DND-41 (cell line): Measurements from ENCODE around the gene TXNIP.

ENCODE experiments used
- ATAC-seq: fragments of 200-7000 bp; cut with Tn5 transposase; 3 replicates; pipeline ENCODE4 v1.9.1; 2021; ENCODE audit warnings: low read depth; ENCODE audit not compliant: insufficient read depth
- DNase-seq: peaks from one replicate; pipeline ENCODE4 v3.0.0-alpha.2; 2020
- H2AFZ ChIP-seq: 2 replicates; pipeline ENCODE4 v1.6.0; 2012; ENCODE audit warnings: low read depth, low read length
- H3K27ac ChIP-seq: 2 replicates; pipeline ENCODE4 v1.5.1; 2012; ENCODE audit warnings: low read length, inconsistent platforms
- H3K27me3 ChIP-seq: fragments of 200-600 bp; sonication (generic); 2 replicates; pipeline ENCODE4 v1.6.0; 2012; ENCODE audit warnings: low read length, mild to moderate bottlenecking, inconsistent platforms; ENCODE audit not compliant: insufficient read depth, poor library complexity
- H3K36me3 ChIP-seq: 2 replicates; pipeline ENCODE4 v1.5.1; 2012; ENCODE audit warnings: low read length, inconsistent platforms; ENCODE audit not compliant: insufficient read depth
- H3K4me1 ChIP-seq: 2 replicates; pipeline ENCODE4 v1.5.1; 2012; ENCODE audit warnings: mild to moderate bottlenecking, low read length; ENCODE audit not compliant: insufficient read depth
- H3K4me2 ChIP-seq: 2 replicates; pipeline ENCODE4 v1.6.0; 2012; ENCODE audit warnings: mild to moderate bottlenecking, moderate library complexity, low read length, inconsistent platforms; ENCODE audit not compliant: insufficient read depth
- H3K4me3 ChIP-seq, 2 experiments: fragments of 200-600 bp in 1 of 2; shearing (Covaris generic) in 1 of 2; 2 replicates each; pipeline ENCODE4 v1.5.1; 2012 to 2016; ENCODE audit warnings: inconsistent platforms in 2 of 2, low read length in 2 of 2, mild to moderate bottlenecking in 2 of 2, low read depth in 1 of 2, moderate library complexity in 1 of 2
- H3K79me2 ChIP-seq: 2 replicates; pipeline ENCODE4 v1.6.0; 2012; ENCODE audit warnings: low read length, inconsistent platforms; ENCODE audit not compliant: insufficient read depth
- H3K9ac ChIP-seq: 2 replicates; pipeline ENCODE4 v1.6.0; 2012; ENCODE audit warnings: low read depth, mild to moderate bottlenecking, inconsistent platforms, low read length, moderate library complexity
- H3K9me3 ChIP-seq: 2 replicates; pipeline ENCODE4 v1.5.1; 2012; ENCODE audit warnings: low read length, moderate library complexity, mild to moderate bottlenecking, inconsistent platforms; ENCODE audit not compliant: insufficient read depth, severe bottlenecking
- H4K20me1 ChIP-seq: 2 replicates; pipeline ENCODE4 v1.6.0; 2012; ENCODE audit warnings: low read length; ENCODE audit not compliant: insufficient read depth
- CTCF ChIP-seq: IDR thresholded peaks from 2 replicates; pipeline ENCODE4 v1.5.1; 2012; ENCODE audit warnings: borderline replicate concordance, low read length, moderate library complexity, mild to moderate bottlenecking; ENCODE audit not compliant: poor library complexity, severe bottlenecking; ENCODE audit errors: extremely low read depth
- EZH2 ChIP-seq: IDR thresholded peaks from 3 replicates; pipeline ENCODE4 v1.6.1; 2012; ENCODE audit warnings: borderline replicate concordance, low read depth, mild to moderate bottlenecking, moderate library complexity, low read length, inconsistent platforms; ENCODE audit not compliant: severe bottlenecking

TXNIP gene

GRCh38 chr1:145978471-145978853 lies 17.9 kb downstream of the TXNIP start:
- H3K27ac ChIP-seq: peak overlapping the region; percentile 88
- H3K79me2 ChIP-seq: no peaks in the 10 kb centered on the region
- H3K4me1 ChIP-seq: peaks cover 39% of the 10 kb centered on the region
- H4K20me1 ChIP-seq: no peaks in the 10 kb centered on the region
- H3K4me2 ChIP-seq: peak overlapping the region; percentile 60
- ATAC-seq (no peak), DNase-seq (no peak)
- peak overlapping the region; percentile 32 for H3K9ac ChIP-seq
- H2AFZ ChIP-seq: peak overlapping the region; percentile 28
- H3K36me3 ChIP-seq: peaks cover 7% of the 10 kb centered on the region; the same call in 1 of the 2 replicates
- H3K27me3 ChIP-seq: no peaks in the 10 kb centered on the region
- no peak for TF ChIP-seq CTCF
- peak overlapping the region in 1 of 2 experiments; percentile 10; a peak in 2 of 4 replicates for H3K4me3 ChIP-seq
- H3K9me3 ChIP-seq: no peaks in the 10 kb centered on the region

- TF ChIP-seq EZH2: no peak
- TF ChIP-seq CTCF: peak; percentile 98
- Histone ChIP-seq H3K9me3 (no peaks in the 10 kb centered on the region), H3K4me1 (peaks cover 39% of the 10 kb centered on the region), H3K79me2 (no peaks in the 10 kb centered on the region), H3K27me3 (no peaks in the 10 kb centered on the region), H3K4me2 (peak overlapping the region; percentile 60), H4K20me1 (no peaks in the 10 kb centered on the region), H3K36me3 (peaks cover 7% of the 10 kb centered on the region; the same call in 1 of the 2 replicates), H2AFZ (peak overlapping the region; percentile 60), H3K9ac (peak overlapping the region; percentile 32), H3K27ac (peak overlapping the region; percentile 88), H3K4me3 (peak overlapping the region in 1 of 2 experiments; percentile 10; a peak in 1 of 4 replicates)
- DNase-seq (peak; percentile 80), ATAC-seq (peak; percentile 73)
These were observed 18.6 kb downstream of the TXNIP start for GRCh38 chr1:145977486-145978470.

- H3K4me1 ChIP-seq: peaks cover 39% of the 10 kb centered on the region
- no peak for DNase-seq
- H3K4me2 ChIP-seq: 0 out of 2 replicates have a peak overlapping the region, but pooled peaks have one; percentile 60
- no peak overlapping the region for H3K4me3 ChIP-seq
- H3K27me3 ChIP-seq: no peaks in the 10 kb centered on the region
- H3K9ac ChIP-seq: peak overlapping the region; percentile 32; the same call in 1 of the 2 replicates
- H3K9me3 ChIP-seq: no peaks in the 10 kb centered on the region
- ATAC-seq: no peak
- H3K27ac ChIP-seq: peak overlapping the region; percentile 88
- H4K20me1 ChIP-seq: no peaks in the 10 kb centered on the region
- H3K79me2 ChIP-seq: 0 out of 2 replicates have a peak, but pooled peaks cover 2% of the 10 kb centered on the region
- TF ChIP-seq EZH2 (no peak), CTCF (no peak)
- H3K36me3 ChIP-seq: peaks cover 7% of the 10 kb centered on the region; the same call in 1 of the 2 replicates
- H2AFZ ChIP-seq: peak overlapping the region; percentile 60
These were observed 19.4 kb downstream of the TXNIP start for GRCh38 chr1:145977016-145977415.
